HepG2 (cell line): ENCODE measurements around the gene DAB1. TPM values are rescaled to one million over a fixed set of nuclear protein-coding genes. Genes with fewer than 3 reads are reported as not detected.
"Not testable (repeated sequence)": the region's sequence is repeated elsewhere in the genome, so short reads cannot be mapped to it uniquely, and the experiment has no call there.

Experiments
- ATAC-seq: fragments of 200-7000 bp; cut with Tn5 transposase; 3 replicates; pipeline ENCODE4 v1.9.1; 2020; ENCODE audit warnings: mild to moderate bottlenecking, moderate library complexity
- BruUV-seq: library from RNA; stranded (reverse); fragments of 400-500 nt; replicated peaks from 2 replicates; lab custom pipeline; 2021; lab: Mats Ljungman, UMichigan
- CTCF ChIA-PET: fragments of 300-600 bp; formaldehyde crosslinking; extraction: SDS; loops from one replicate; lab custom pipeline; 2021; ENCODE audit warnings: low total read pairs, inconsistent platforms, low intra/inter-chr PET ratio; lab: Yijun Ruan, JAX
- POLR2A ChIA-PET: fragments of 350-600 bp; sonication (Branson Sonifier 250); formaldehyde crosslinking; loops from one replicate; lab custom pipeline; 2020; ENCODE audit warnings: antibody characterized with exemption, inconsistent platforms; lab: Yijun Ruan, JAX
- DNase-seq: peaks from one replicate; pipeline ENCODE4 v3.0.0-alpha.2; 2015; ENCODE audit warnings: low spot score
- FAIRE-seq: peaks from 3 replicates; lab custom pipeline; 2011; peaks lifted over from hg19 to GRCh38; lab: Jason Lieb, UNC
- H2AFZ ChIP-seq: one replicate; pipeline ENCODE4 v1.6.1; 2011; ENCODE audit warnings: low read length, inconsistent platforms
- H3K27ac ChIP-seq: fragments of 300-600 bp; 3 replicates; pipeline ENCODE4 v1.8.0; 2011; ENCODE audit warnings: mixed run types, mild to moderate bottlenecking, mixed read lengths, low read length, inconsistent platforms; ENCODE audit not compliant: insufficient read depth; ENCODE audit errors: extremely low read length
- H3K27me3 ChIP-seq, 2 experiments: fragments of 200-600 bp in 1 of 2; 2 replicates in 1 of 2; 3 replicates in 1 of 2; pipeline versions ENCODE4 v1.6.0 to v1.8.0; 2011; ENCODE audit warnings: low read length in 2 of 2, mild to moderate bottlenecking in 2 of 2, moderate library complexity in 2 of 2, inconsistent platforms in 1 of 2; ENCODE audit not compliant: insufficient read depth in 2 of 2, control insufficient read depth in 1 of 2
- H3K36me3 ChIP-seq, 2 experiments: fragments of 200-600 bp in 1 of 2; replicated peaks in 1 of 2; 2 replicates in 1 of 2; 3 replicates in 1 of 2; pipeline versions ENCODE4 v1.5.1 to v1.8.0; 2011; ENCODE audit warnings: low read length in 2 of 2, inconsistent platforms in 1 of 2; ENCODE audit not compliant: insufficient read depth in 2 of 2, control insufficient read depth in 1 of 2
- H3K4me1 ChIP-seq: 2 replicates; pipeline ENCODE4 v1.5.1; 2012; ENCODE audit warnings: low read length, inconsistent platforms; ENCODE audit not compliant: insufficient read depth
- H3K4me2 ChIP-seq: 2 replicates; pipeline ENCODE4 v1.6.0; 2011; ENCODE audit warnings: low read depth, low read length, inconsistent platforms
- H3K4me3 ChIP-seq, 3 experiments: fragments of 200-600 bp in 1 of 3; sonication (generic), shearing (Covaris generic) in 1 of 3; replicated peaks in 1 of 3; 2 replicates each; pipeline ENCODE4 v1.5.1; 2011 to 2016; ENCODE audit warnings: low read length in 3 of 3, inconsistent platforms in 2 of 3, low read depth in 2 of 3, mild to moderate bottlenecking in 2 of 3, control low read depth in 1 of 3, mixed read lengths in 1 of 3; ENCODE audit not compliant: insufficient read depth in 1 of 3
- H3K79me2 ChIP-seq: one replicate; pipeline ENCODE4 v1.6.1; 2011; ENCODE audit warnings: low read length, inconsistent platforms; ENCODE audit not compliant: insufficient read depth
- H3K9ac ChIP-seq: 2 replicates; pipeline ENCODE4 v1.6.0; 2011; ENCODE audit warnings: mild to moderate bottlenecking, low read depth, low read length, inconsistent platforms; ENCODE audit not compliant: insufficient read depth
- H3K9me3 ChIP-seq: 2 replicates; pipeline ENCODE4 v1.5.1; 2012; ENCODE audit warnings: mild to moderate bottlenecking, low read length
- H4K20me1 ChIP-seq: 2 replicates; pipeline ENCODE4 v1.6.0; 2011; ENCODE audit warnings: inconsistent platforms, mild to moderate bottlenecking, low read length, moderate library complexity; ENCODE audit not compliant: insufficient read depth
- KLF15 ChIP-seq: sonication (generic); formaldehyde crosslinking; IDR thresholded peaks from 2 replicates; pipeline ENCODE4 v1.8.1; 2023; ENCODE audit warnings: borderline replicate concordance, mild to moderate bottlenecking, inconsistent platforms, missing genetic modification reagents, mixed read lengths
- PBX3 ChIP-seq: sonication (generic); formaldehyde crosslinking; IDR thresholded peaks from 2 replicates; pipeline ENCODE4 v1.8.1; 2023; ENCODE audit warnings: missing genetic modification reagents, inconsistent platforms, borderline replicate concordance
- ZFAT ChIP-seq: sonication (generic); formaldehyde crosslinking; conservative IDR thresholded peaks from 2 replicates; pipeline ENCODE4 v1.8.1; 2023; ENCODE audit warnings: missing genetic modification reagents, inconsistent platforms
- ZSCAN29 ChIP-seq: sonication (generic); formaldehyde crosslinking; conservative IDR thresholded peaks from 2 replicates; pipeline ENCODE4 v1.4.0; 2020; ENCODE audit warnings: mild to moderate bottlenecking, missing genetic modification reagents
- WGBS: methylation state at CpG from one replicate; pipeline ENCODE4 v1.1.6; 2017; ENCODE audit warnings: low lambda C conversion rate; 5-methylcytosine and 5-hydroxymethylcytosine counted together
- in situ Hi-C: cut with HindIII; loops from 2 replicates; pipeline ENCODE4 v1.10.0; 2017; ENCODE audit warnings: low pct_unique_long_range_greater_than_20kb; ENCODE audit not compliant: extremely low pct_ligation_motif_present
- intact Hi-C: fragments of 100-400 bp; cut with micrococcal nuclease; formaldehyde crosslinking; loops from one replicate; pipeline ENCODE4 v1.10.0; 2022; ENCODE audit not compliant: unreplicated experiment
- polyA plus RNA-seq, 8 experiments: library from polyadenylated mRNA; depleted of rRNA in 3 of 8; stranded (reverse) in 7 of 8; unstranded in 1 of 8; fragments of >200 nt; fragmentation: Illumina TruSeq in 4 of 8; extraction: Trizol in 4 of 8; gene quantifications; 2 replicates each; pipeline versions ENCODE4 v1.2.1 to v1.2.3, GENCODE V29; 2011 to 2016; ENCODE audit warnings: low read depth in 4 of 8, missing spikeins in 1 of 8, mixed read lengths in 1 of 8; ENCODE audit not compliant: insufficient read depth in 1 of 8
- total RNA-seq, 5 experiments: library from RNA; depleted of rRNA; stranded (reverse); fragments of >200 nt; fragmentation: Illumina TruSeq; extraction: Trizol; gene quantifications; 2 replicates each; pipeline ENCODE4 v1.2.3, GENCODE V29; 2016; ENCODE audit warnings: low read depth in 1 of 5

DAB1 gene
- total and polyA plus RNA-seq, 2 of the 13 experiments (the other 11 are each of a cell fraction or from before 2014, with no cell fraction given): 0.04 to 0.13 TPM

DNA sequence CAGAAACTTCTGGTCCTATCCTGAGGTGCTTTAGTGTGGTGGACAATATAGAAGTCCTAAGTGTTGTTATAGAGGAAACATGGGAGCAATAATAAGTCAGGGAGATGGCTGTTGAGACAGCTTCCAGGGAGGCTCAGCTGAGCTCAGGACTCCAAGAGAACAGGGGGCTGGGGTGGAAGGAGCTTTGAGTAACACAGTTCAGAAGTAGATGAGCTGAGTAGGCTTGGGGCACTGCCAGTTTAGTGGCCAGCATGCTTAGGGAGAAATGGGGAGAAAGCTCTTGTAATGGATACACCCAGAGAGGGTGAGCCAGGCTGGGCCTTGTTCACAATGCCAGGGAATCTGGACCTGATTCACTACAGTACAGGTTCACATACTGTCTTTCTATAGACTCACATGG lies 201.6 kb downstream of the DAB1 start:
- H3K9ac ChIP-seq: no peak overlapping the region
- TF ChIP-seq KLF15 (CRISPR knock-in tag): no peak
- no peak for TF ChIP-seq ZSCAN29 (CRISPR knock-in tag)
- TF ChIP-seq PBX3 (CRISPR knock-in tag): no peak
- no peak for TF ChIP-seq ZFAT (CRISPR knock-in tag)
- TF ChIP-seq, all 625 proteins: peak for 0
- Histone ChIP-seq H3K27ac (no peak overlapping the region), H4K20me1 (no peaks in the 10 kb centered on the region), H3K4me2 (no peak overlapping the region), H3K36me3 (no peaks in the 10 kb centered on the region), H3K27me3 (no peaks in the 10 kb centered on the region; a peak in 1 of 5 replicates), H3K4me1 (no peaks in the 10 kb centered on the region), H3K9me3 (no peaks in the 10 kb centered on the region), H3K79me2 (no peaks in the 10 kb centered on the region), H3K4me3 (no peak overlapping the region), H2AFZ (no peak overlapping the region)
- in situ Hi-C loops: no loop called here
- CTCF ChIA-PET: no interaction called here
- intact Hi-C loops: no loop called here
- ATAC-seq (no peak), DNase-seq (no peak), FAIRE-seq (no peak)
- BruUV-seq: no TSS peak
- POLR2A ChIA-PET: no interaction called here

GRCh38 chr1:57220905-57221304 lies 203.0 kb downstream of the DAB1 start:
- 8% methylated on average over 1 of the region's 2 CpGs for WGBS
- H4K20me1 ChIP-seq, H3K4me2 ChIP-seq, POLR2A ChIA-PET, H3K9me3 ChIP-seq, DNase-seq, H3K27ac ChIP-seq, H3K9ac ChIP-seq, in situ Hi-C loops, intact Hi-C loops, H3K27me3 ChIP-seq, BruUV-seq, H3K4me3 ChIP-seq, H2AFZ ChIP-seq, CTCF ChIA-PET, FAIRE-seq, ATAC-seq, H3K36me3 ChIP-seq, H3K79me2 ChIP-seq, H3K4me1 ChIP-seq: not testable (repeated sequence)
